Erythroblast (primary cell): ENCODE results near the gene TFEC.
A peak's percentile ranks its signal among the peaks of the same experiment; 100 is the strongest.

Experiments
- DNase-seq, 2 experiments: peaks; one replicate each; lab custom pipeline; 2025; lab: John Stamatoyannopoulos, UW
- GATA1 ChIP-seq: IDR thresholded peaks from 2 replicates; pipeline ENCODE4 v1.6.1; 2011; ENCODE audit warnings: low read depth, mild to moderate bottlenecking, control low read depth, low read length, moderate library complexity
- POLR2A ChIP-seq: IDR thresholded peaks from 2 replicates; pipeline ENCODE4 v1.6.1; 2011; ENCODE audit warnings: mild to moderate bottlenecking, low read length

The TFEC gene

DNA sequence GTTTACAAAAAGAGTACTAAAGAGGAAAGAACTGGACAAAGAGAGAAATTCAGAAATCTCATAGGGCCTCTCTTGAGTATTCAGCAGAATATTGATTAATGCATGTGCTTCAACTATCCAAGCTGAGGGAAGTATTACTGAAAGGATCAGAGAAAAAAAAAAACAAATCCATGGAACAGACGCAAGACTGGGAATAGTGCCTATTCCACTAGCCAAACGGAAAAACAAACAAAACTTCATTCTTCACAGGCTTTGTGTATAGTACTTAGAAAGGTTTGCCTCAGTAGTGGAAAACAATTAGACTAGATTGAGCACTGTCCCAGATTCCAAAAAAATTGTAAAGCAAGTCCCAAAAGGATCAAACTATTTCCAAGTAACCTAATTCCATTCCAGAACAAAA is 106.2 kb downstream of the TFEC start:
- TF ChIP-seq GATA1: no peak
- no peak for DNase-seq

DNA sequence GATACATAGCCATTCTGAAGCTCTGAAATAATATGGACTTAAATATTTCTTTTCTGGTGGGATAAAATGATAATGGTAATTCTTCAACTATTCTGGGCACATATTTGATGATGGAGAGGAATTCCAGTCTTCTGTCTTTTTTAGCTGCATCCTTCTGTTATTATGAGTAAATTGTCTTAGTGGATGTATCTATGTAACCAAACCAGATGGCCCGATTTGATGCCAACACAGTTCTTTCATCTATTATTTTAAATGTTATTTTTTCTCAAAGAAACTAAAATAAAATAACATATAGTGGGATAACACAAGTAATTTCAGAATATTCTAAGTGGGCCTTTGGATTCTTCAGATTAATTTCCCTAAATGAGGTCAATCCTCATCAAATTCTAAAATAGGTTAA is 110.2 kb downstream of the TFEC start:
- no peak for DNase-seq
- TF ChIP-seq GATA1 (no peak), POLR2A (no peak)

DNA sequence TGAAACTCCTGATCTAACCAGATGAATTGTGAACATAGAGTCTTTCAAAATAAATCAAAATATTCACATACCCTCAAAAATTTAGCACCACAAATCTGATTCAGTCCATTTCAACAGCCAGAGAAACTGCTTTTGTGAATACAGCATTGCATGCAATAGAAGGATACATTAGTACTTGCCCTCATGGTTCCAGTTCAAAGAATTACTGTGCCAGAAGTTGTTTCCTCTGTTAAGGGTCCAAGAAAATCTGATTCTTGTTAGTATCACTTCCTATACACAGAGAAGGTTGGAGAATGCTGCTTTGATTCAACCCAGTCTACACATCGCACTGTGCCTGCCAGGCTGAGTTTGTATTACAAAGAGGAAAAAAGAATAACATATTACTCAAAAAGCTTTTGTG is 115.6 kb downstream of the TFEC start:
- TF ChIP-seq POLR2A (no peak), GATA1 (no peak)
- no peak for DNase-seq

DNA sequence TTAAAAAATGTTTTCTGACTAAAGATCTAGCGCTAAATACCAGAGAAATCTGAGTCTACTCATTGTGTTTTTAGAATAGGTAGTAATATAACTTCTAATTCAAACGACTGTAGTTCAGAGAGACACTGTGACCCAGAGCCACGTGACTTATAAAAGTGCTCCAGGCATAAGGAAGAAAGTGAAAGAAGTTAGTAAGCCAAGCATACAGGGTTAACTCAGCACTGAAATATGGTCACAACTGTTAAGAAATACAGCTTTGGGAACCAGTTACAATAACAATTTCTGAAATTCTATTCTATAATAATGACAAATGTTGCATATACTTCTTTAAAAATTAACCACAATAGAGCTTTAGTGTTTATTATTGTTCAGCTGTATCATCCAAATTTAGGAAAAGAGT is 119.1 kb downstream of the TFEC start:
- no peak for DNase-seq
- no peak for TF ChIP-seq POLR2A
- TF ChIP-seq GATA1: no peak

DNA sequence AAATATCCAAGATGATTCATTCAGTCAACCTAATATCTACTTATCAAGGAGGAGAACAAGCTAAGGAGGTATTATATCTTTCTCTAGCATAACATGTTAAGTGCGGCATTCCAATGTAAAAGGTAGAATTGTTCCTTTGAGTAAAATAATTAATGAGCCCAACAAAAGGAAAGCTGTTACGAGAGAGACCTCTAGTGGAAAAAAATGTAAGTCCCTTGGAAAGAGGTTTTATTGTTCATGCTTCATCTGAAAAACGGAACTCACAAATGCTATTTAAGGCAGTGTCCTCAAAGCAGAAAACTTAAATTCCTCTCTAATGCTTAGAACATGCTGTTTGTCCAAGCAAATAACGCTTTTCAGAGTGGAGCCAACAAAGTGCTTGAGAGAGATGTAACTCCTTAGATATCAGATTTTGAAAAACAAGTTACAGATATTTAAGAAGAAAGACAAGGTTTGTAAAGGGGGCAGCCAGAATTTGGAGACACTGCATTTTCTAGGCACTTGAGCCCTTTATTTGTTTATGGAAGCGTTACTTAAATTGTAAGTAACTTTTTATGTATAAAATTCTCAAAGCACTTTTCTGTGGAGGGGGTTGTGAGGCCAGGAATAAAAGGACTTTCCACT is 119.9 kb downstream of the TFEC start:
- peak; percentile 2 to 13 for DNase-seq

DNA sequence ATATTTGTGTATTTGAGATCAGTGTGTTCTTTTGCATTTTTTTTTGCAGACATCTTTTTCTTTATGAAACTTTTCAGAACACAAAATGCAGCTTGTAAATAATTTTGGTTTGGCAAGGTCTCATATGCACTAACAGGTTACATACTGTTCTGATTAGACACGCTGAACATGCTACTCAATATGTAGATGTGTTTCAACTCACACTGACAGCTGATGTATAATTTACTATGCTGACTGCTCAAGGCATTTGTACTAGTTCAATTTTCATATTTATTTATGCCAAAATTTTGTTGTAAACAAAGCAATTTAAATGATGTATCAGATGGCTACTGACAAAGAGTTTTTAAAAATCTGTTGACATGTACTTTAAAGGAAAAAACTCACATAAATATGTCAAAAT is 123.8 kb downstream of the TFEC start:
- TF ChIP-seq POLR2A (no peak), GATA1 (no peak)
- no peak for DNase-seq

More for the DNA sequence above, 119.9 kb downstream of the TFEC start:
- TF ChIP-seq POLR2A (no peak), GATA1 (no peak)

DNA sequence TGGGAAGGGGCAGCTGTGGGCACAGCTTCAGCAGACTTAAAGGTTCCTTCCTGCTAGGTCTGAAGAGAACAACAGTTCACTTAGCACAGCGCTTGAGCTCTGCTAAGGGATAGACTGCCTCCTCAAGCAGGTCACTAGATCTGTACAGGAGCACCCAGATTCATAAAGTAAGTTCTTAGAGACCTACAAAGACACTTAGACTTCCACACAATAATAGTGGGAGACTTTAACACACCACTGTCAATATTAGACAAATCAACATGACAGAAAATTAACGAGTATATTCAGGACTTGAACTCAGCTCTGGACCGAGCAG is 140.9 kb downstream of the TFEC start:
- DNase-seq: no peak
- TF ChIP-seq GATA1: no peak
- no peak for TF ChIP-seq POLR2A

DNA sequence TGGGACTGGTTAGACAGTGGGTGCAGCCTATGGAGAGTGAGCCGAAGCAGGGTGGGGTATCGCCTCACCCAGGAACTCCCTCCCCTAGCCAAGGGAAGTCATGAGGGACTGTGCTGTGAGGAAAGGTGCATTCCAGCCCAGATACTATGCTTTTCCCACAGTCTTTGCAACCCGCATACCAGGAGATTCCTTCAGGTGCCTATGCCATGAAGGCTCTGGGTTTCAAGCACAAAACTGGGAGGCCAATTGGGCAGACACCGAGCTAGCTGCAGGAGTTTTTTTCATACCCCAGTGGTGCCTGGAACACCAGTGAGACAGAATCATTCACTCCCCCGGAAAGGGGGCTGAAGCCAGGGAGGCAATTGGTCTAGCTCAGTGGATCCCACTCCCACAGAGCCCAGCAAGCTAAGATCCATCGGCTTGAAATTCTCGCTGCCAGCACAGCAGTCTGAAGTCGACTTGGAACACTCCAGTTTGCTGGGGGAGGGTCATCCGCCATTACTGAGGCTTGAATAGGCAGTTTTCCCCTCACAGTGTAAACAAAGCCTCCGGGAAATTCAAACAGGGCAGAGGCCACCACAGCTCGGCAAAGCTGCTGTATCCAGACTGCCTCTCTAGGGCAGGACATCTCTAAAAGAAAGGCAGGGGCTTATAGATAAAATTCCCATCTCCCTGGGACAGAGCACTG is 141.4 kb downstream of the TFEC start:
- no peak for TF ChIP-seq GATA1
- no peak for TF ChIP-seq POLR2A
- DNase-seq: no peak

DNA sequence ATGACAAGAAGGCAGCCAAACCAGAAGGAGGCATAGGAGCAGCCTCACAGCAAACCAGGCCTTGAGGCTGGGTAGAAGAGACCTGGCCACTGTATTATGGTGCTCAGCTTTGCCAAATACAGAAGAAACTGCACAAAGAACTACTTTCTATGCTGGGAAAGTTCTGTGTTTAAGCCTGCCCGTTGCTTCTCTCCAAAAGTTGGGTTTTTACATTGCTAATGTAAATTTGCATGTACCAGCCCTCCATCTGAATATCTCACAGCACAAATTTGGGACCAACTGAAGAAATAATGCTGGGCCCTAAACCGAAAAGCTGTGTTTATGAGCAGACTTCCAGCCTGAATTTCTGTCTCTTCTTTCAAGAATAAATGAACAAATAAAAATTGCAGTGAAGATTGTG is 145.0 kb downstream of the TFEC start:
- TF ChIP-seq POLR2A: no peak
- DNase-seq: no peak
